HG02571 (cell line): Measurements from ENCODE around the gene UBASH3A.

Source experiments
- ATAC-seq: cut with Tn5 transposase; IDR thresholded peaks from one replicate; pipeline ENCODE4 v1.9.1; 2021; ENCODE audit warnings: mild to moderate bottlenecking, moderate library complexity; ENCODE audit not compliant: unreplicated experiment

Gene UBASH3A

GRCh38 chr21:42447182-42447581 is 43.5 kb downstream of the UBASH3A start:
- no peak for ATAC-seq

- no peak for ATAC-seq
Measured at GRCh38 chr21:42447732-42448131, 44.0 kb downstream of the UBASH3A start.

- ATAC-seq, result no peak
Measured at GRCh38 chr21:42448686-42449085, 45.0 kb downstream of the UBASH3A start.

GRCh38 chr21:42451941-42452340 is 48.2 kb downstream of the UBASH3A start:
- ATAC-seq, result no peak

- ATAC-seq, result no peak
Measured at GRCh38 chr21:42452401-42453223, 48.9 kb downstream of the UBASH3A start.

GRCh38 chr21:42453224-42453985 is 49.7 kb downstream of the UBASH3A start:
- no peak for ATAC-seq

- no peak for ATAC-seq
Measured at GRCh38 chr21:42453986-42454570, 50.4 kb downstream of the UBASH3A start.

- no peak for ATAC-seq
Measured at GRCh38 chr21:42454786-42455185, 51.1 kb downstream of the UBASH3A start.

- ATAC-seq, result no peak
Measured at GRCh38 chr21:42455196-42455595, 51.5 kb downstream of the UBASH3A start.

- no peak for ATAC-seq
Measured at GRCh38 chr21:42455754-42456440, 52.2 kb downstream of the UBASH3A start.

GRCh38 chr21:42456457-42456856 is 52.8 kb downstream of the UBASH3A start:
- ATAC-seq, result no peak

- no peak for ATAC-seq
Measured at GRCh38 chr21:42459082-42459460, 55.4 kb downstream of the UBASH3A start.

GRCh38 chr21:42459546-42460215 is 56.0 kb downstream of the UBASH3A start:
- ATAC-seq, result no peak

- ATAC-seq, result peak; percentile 40
Measured at GRCh38 chr21:42460391-42461184, 56.9 kb downstream of the UBASH3A start.

GRCh38 chr21:42461185-42461520 is 57.5 kb downstream of the UBASH3A start:
- ATAC-seq, result no peak

GRCh38 chr21:42461881-42462877 is 58.5 kb downstream of the UBASH3A start:
- ATAC-seq, result no peak

- ATAC-seq, result no peak
Measured at GRCh38 chr21:42463861-42464515, 60.3 kb downstream of the UBASH3A start.
